HG03342 (cell line): ENCODE data around the gene ELAVL2.
"Not testable (repeated sequence)": the region's sequence is repeated elsewhere in the genome, so short reads cannot be mapped to it uniquely, and the experiment has no call there.

ENCODE experiments used
- ATAC-seq: cut with Tn5 transposase; IDR thresholded peaks from one replicate; pipeline ENCODE4 v1.9.1; 2021; ENCODE audit warnings: mild to moderate bottlenecking, moderate library complexity; ENCODE audit not compliant: unreplicated experiment

Gene ELAVL2

DNA sequence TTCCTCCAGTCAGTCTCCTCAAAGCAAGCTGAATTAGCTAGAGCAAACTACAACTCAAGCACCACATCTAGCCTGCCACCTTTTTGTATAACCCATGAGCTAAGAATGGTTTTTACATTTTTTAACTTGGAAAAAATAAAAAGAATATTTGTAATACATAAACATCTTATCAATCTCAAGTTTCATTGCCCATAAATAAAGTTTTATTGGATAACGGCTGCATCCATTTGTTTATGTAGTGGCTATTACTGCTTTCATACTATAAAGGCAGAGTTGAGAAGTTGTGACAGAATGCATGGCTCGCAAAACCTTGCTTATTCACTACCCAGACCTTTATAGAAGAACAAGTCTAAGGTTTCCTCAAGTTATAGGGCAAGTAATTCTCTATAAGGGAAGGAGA lies 95.7 kb downstream of the ELAVL2 start:
- ATAC-seq: no peak

DNA sequence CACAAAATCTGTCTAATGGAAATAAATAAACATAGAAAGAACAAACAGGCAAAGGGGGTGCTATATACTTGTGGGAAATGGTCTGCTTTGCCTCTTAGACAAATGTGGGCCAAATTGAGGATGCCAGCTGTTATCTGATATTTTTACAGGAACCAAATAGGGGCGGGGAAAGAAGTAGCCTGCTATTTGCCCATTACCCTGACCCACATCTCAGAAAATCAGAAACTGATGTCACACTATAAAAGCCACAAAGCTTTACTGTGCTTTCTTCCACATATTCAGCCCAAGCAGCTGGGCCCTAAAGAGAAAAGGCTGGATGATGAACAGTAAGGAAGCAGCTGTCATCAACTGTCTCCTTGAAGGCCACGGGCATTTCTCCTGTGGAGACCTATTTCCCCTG lies 97.3 kb downstream of the ELAVL2 start:
- ATAC-seq: no peak

DNA sequence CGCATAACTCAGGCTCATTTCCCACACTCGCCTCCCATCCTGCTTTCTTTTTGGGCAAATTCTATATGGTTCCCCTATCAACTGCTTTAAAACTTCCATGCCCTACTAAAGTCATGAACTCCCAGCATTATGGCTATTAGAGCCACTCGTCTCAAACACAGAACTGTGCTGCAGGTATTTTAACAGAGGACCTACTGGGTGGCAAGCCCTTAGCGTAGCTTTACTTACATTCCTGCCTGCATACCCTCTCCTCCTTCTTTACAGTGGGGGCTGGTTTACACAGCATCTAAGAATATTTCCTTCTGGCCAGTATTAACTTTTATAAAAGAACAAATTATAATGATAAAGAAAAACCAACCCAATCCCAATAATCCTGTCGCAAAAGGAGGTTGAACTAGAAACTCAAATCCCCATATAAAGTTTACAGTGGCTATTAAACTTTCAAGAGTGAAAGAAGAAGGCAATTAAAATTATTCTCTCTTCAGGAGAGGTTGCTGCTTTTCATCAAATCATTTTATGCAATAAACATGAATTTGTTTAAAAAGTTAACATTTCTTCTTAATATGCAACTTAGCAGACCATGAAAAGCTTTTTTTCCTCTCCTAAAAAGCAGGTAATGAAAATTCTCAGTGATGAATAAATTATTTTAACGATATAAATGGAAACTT lies 100.6 kb downstream of the ELAVL2 start:
- ATAC-seq: no peak

DNA sequence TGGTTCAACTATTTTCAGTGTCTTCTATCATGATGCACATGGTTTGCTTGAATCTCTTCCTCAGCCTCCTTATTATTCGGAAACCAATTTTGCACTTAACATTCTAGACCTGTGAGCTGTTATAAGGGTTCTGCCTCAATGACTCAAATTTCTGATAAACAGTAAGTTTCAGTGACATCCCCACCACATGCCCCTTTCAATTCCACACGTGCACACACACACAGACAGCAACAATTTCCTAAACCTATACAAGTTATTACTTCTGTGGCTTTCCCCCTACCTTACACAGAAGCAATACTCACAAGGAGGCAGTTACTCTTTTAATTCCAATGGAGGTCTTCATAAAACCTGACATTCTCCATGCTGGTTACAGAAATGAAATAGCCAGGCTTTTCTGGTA lies 102.4 kb downstream of the ELAVL2 start:
- ATAC-seq: no peak

DNA sequence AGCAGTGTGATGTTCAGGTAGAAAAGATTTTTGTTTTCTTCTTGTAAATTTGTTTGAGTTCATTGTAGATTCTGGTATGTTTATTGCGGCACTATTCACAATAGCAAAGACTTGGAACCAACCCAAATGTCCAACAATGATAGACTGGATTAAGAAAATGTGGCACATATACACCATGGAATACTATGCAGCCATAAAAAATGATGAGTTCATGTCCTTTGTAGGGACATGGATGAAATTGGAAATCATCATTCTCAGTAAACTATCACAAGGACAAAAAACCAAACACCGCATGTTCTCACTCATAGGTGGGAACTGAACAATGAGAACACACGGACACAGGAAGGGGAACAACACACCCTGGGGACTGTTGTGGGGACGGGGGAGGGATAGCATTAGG lies 103.0 kb downstream of the ELAVL2 start:
- not testable (repeated sequence) for ATAC-seq

DNA sequence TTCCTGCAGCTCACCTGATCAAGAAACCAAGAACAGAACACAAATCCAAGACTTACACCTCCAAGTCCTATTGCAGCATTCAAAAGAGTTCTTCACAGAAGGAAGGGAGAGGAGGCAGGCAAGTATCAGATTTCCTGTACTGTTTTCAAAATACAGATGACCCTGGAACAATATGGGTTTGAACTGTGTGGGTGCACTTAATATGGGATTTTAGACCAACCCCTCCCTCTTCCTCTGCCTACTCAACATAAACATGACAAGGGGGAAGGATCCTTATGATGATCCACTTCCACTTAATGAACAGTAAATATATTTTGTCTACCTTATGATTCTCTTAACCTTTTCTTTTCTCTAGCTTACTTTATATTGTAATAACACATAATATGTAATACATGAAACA lies 104.6 kb downstream of the ELAVL2 start:
- no peak for ATAC-seq

DNA sequence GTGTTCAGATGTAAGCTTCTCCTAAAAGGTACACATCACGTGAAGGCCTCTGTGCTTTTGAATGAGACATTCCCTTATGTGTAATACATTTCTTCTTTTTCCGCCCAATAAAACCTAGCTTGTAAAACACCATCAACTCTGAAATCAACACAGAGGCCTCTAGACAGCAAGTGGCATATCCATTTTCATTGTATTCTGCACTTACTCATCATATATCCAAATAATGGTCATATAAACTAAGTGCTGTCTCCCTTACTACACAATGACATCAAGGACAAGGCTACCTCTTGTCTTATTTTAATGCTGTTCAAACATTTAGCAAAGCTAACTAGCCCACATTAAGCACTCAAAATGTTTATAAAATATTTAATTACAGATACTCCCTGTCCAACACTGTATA lies 108.5 kb downstream of the ELAVL2 start:
- ATAC-seq: no peak

DNA sequence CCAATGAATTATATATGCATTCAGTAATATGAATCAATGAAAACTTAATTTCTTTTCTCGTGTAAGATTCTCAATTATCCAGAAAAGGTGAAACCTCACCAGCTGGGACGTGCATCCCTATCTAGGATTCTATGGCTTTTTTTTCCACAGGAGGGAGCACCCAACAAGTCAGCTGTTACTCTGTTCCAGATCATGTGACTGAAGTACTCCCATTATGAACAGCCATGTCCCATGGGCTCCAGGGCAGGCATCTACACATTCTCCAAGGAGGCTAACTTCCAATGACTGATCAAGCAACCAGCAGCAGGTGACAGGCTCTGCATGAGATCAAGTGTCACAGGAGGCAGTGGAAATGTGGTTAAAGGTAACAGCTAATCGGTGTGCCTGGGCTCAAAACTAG lies 118.8 kb downstream of the ELAVL2 start:
- ATAC-seq: no peak

DNA sequence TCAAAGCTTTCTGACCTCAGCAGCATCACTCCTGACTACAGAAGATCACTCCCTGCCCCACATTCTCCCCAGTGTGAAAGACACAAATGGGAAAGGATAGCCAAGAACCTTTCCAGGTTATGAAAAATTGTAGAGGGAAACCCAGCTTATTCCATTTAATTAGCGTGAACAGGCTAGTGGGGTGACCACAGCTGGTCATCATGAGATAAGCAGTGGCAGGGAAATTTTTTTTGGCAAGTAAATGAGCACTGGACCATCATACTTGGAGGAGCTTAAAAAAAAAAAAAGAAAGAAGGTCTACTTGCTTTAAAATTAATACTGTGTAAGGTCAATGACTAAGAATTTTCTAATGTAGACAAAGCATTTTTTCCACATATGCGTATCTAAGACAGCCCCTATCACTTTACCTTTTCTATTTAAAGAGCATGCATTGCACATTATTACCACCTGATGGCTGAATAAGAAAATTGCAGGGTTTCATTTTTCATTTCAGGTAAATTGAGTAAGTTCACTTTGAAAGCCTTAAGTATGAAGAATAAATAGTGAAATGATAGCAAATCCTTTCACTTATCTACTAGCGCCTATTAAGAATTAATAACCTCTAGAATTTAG lies 123.6 kb downstream of the ELAVL2 start:
- ATAC-seq: no peak

DNA sequence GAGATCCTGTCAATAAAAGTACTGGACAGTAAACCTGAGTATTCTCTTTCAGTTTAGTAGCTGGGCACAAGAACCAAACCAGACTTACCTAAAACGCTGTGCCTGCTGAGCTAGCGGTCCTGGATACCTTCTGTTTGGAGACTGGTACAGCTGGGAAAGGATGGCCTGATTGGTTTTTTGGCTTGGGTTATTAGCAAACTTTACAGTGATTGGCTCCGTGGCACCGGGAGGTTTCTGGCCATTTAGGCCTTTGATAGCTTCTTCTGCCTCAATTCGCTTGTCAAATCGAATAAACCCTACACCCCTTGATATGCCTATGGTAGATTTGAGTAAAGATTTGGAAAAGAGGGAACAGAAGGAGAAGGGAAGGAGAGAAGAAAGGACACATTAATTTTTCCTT lies 124.7 kb downstream of the ELAVL2 start:
- ATAC-seq: no peak

DNA sequence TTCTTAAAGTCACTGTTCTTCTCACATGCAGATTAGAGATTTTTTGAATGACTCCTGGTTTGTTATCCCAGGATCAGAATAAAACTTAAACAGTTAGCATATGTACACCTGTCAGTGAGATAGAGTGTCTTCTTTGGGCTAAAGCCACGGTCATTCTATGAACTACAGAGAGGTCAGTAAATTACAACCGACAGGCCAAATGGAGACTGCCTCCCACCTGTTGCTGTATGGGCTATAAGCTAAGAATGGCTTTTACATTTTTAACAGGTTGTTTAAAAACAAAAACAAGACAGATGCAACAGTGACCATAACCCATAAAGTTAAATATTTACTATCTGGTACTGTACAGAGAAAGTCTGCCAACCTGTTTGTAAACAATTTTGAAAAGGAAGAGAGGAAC lies 125.7 kb downstream of the ELAVL2 start:
- no peak for ATAC-seq

DNA sequence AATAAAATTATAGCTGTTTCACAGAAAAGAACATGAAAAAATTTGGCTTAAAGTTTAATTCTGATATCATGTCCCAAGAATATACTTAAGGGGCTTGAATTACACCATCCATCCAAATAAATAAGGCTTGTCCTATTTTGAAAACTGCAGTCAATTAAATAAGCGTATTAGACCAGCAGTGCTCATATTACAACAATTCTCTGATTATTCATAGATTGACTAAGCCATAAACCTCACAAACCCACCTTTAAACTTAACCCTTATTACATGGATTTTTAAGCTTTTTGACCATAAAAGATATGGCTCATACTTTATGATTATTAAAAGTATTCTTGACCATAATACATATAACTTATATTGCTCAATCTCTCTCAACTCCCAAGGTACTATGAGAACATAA lies 127.9 kb downstream of the ELAVL2 start:
- no peak for ATAC-seq

DNA sequence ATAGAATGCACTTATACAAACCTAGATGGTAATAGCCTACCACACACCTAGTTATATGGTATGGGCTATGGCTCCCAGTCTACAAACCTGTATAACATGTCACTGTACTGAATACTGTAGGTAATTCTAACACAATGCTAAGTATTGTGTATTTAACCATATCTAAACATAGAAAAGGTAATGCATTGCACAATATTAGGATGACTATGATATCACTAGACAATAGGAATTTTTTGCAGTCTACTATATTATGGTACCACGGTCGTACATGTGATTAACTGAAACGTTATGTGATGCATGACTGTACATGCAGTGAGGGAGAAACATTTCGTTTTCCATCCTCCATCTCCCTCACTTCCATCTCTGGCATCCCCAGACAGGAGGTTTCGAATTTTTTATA lies 130.5 kb downstream of the ELAVL2 start:
- ATAC-seq: no peak

DNA sequence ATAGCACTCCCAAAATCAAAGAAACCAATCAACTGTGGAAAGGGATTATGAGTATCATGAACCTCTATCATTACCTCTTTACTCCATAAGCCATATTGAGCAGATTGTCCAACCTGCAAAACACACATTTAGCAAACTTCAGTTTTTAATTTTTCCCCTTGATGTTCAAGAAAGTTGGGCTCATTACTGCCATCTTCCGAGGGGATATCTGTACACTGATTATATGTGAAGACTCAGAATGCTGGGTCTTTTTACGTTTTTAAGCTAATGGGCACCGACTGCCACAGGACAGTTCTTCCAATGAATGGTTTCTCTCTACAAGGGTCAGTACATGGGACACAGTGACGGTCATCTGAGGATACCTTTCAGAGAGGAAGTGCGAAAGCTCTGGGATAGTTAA lies 132.7 kb downstream of the ELAVL2 start:
- ATAC-seq: no peak

DNA sequence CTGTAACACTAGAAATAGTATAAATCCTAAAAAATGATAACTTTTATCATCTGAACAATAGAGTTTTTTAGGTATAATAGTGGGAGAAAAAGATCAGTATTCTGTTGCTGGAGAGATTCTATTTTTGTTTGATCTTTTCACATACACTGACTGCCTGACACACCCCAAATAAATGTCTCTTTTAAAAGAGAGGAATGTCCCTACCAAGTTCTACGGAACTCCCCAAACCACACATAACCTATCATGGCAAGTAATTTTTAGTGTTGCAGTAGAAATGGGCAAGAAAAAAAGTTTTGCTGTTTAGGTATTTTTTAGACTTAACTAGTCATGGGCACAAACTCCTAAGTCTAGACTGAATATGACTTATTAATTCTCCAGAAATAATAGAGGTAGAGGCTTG lies 139.1 kb downstream of the ELAVL2 start:
- no peak for ATAC-seq

DNA sequence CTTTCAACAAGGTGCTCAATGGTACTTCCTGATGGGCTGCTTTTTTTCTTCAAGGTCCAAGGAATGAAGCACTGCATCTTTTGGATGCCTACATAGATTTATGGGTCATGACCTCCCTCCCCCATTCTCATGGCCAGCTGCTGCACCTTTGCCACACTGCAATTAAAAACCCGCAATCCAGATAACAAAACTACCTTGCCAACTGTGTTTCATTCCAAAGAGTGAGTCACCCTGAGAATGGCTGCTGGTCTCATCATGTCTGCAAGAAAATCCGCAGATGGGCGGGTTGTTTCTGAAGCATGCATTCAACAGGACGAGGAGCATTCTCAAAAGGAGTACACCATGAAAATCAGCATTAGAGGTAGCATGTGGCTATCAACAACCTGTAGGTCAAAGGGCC lies 139.8 kb downstream of the ELAVL2 start:
- ATAC-seq: no peak

DNA sequence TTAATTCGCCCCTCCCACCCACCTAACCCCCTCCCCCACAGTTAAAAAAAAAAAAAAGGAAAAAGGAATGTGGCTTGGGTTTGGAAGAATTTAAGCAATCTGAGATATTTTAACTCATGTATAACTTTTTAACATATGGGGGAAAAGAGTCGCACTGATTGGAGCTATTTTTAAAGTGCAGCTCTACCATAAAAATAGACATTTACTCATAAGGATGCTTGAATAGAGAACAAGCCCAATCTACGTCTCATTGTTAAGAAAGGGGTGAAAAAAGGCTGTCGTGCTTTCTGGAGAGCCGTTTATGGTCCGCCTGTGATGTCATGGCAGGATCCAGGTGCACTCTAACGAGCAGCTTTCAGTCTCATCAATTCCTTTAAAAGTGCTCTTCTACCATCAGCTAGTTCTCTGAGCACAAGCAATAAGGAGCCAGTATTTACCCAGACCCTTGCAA lies 142.4 kb downstream of the ELAVL2 start:
- ATAC-seq: no peak

DNA sequence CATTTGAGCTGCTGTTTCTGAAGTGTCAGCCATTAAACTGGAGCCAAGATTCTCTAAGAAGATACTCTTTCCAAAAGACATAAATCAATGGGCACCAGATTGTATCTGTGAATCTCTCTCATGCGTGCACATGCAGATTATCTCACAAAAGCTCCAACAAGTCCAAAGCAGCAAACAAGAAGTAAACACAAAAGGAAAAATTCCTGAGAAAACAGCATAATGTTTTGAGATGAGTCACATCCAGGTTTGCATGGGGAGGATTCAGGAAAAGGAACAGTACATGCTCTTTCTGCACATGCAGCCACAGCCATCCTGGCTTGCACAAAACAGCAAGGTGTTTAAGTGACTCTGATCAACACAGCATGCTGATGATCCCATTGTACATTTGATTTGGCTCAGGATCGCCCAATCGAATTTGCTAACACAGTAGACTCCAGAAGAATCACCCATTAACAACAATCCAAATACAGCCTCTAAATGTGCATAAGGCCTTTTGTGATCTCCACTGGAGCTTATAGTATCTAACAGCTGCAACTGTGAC lies 143.1 kb downstream of the ELAVL2 start:
- no peak for ATAC-seq

DNA sequence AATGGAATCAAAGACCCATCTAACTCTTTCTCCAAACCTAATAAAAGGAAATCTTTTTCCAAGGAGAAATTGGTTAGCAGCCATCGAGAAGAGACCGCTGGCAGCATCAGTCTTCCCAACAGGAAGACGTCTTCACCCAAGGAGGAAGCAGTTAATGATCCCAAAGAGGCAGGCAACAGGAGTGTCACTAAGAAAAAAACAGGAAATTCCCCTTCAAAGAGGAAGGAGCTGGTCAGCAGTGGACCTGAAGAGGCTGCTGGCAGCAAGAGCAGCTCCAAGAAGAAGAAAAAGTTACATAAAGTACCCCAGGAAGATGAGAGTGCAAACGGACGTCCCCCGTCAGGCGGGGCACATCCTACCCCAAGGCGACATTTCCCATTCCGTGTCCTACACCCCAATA lies 143.7 kb downstream of the ELAVL2 start:
- no peak for ATAC-seq

DNA sequence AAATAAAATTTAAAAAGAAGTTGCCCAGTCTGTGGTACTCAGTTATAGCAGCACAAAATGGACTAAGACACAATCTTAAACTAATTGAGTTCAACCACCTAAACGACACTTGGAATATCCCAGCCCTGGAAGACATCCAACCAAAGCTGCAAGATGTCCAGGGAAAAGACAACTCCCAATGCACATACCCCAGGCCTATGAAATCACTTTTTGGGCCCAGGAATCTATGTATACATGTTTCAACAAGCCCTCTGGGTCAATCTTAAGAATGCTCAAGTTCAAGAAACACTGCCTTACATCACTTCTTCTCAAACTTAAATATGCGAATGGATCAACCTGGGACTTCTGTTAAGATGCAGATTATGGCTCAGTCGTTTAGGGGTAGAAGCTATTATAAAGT lies 148.6 kb downstream of the ELAVL2 start:
- ATAC-seq: no peak

DNA sequence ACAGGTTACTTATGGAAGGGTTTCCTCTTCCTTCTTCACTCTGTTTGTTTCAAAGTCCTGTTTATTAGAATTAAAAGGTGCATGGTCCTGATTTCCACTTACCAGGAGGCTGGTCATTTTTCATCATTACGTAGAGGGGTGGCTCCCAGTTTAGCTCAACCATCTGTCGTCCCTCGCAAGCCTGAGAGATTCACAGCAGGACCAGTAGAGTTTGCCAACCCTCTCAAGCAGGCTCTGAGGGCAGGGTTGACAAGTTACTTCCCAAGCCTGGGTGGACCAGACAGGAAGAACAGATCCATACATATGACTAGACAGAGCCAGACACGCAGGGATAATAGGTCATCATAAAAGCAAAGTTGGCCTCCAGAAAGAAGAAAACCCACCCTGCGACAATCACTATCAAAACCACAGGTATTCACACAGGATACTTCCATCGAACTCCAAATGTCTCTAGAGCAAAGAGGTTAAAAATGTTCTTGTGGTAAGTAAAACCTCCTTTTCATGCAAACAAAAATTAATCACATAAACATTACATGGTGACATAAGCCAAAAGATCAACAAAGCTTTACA lies 151.9 kb downstream of the ELAVL2 start:
- no peak for ATAC-seq

DNA sequence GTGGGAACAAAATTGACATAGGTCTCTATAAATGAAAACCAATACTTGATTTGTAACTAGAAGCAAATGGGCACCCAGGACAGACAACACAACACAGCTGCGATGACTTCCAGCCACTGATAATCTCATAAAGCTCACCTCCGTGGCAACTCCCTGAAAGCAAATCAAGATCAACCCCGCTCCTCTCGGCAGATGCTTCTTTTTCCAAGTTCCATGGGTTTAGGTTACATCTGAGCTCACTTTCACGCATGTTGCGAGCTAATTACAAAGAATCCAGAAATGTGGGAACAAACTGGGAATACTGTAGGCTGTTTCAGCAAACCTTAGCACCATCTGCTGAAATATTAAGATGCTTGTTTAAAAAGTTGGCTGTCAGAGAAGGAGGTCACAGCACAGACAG lies 153.9 kb downstream of the ELAVL2 start:
- no peak for ATAC-seq
